HepG2 (cell line): ENCODE results near the gene ZSCAN2. TPM values are rescaled to one million over a fixed set of nuclear protein-coding genes. Genes with fewer than 3 reads are reported as not detected.

Experiments
- ATAC-seq: fragments of 200-7000 bp; cut with Tn5 transposase; 3 replicates; pipeline ENCODE4 v1.9.1; 2020; ENCODE audit warnings: mild to moderate bottlenecking, moderate library complexity
- BruUV-seq: library from RNA; stranded (reverse); fragments of 400-500 nt; replicated peaks from 2 replicates; lab custom pipeline; 2021; lab: Mats Ljungman, UMichigan
- CTCF ChIA-PET: fragments of 300-600 bp; formaldehyde crosslinking; extraction: SDS; loops from one replicate; lab custom pipeline; 2021; ENCODE audit warnings: low total read pairs, inconsistent platforms, low intra/inter-chr PET ratio; lab: Yijun Ruan, JAX
- POLR2A ChIA-PET: fragments of 350-600 bp; sonication (Branson Sonifier 250); formaldehyde crosslinking; loops from one replicate; lab custom pipeline; 2020; ENCODE audit warnings: antibody characterized with exemption, inconsistent platforms; lab: Yijun Ruan, JAX
- DNase-seq: peaks from one replicate; pipeline ENCODE4 v3.0.0-alpha.2; 2015; ENCODE audit warnings: low spot score
- FAIRE-seq: peaks from 3 replicates; lab custom pipeline; 2011; peaks lifted over from hg19 to GRCh38; lab: Jason Lieb, UNC
- H2AFZ ChIP-seq: one replicate; pipeline ENCODE4 v1.6.1; 2011; ENCODE audit warnings: low read length, inconsistent platforms
- H3K27ac ChIP-seq: fragments of 300-600 bp; 3 replicates; pipeline ENCODE4 v1.8.0; 2011; ENCODE audit warnings: mixed run types, mild to moderate bottlenecking, mixed read lengths, low read length, inconsistent platforms; ENCODE audit not compliant: insufficient read depth; ENCODE audit errors: extremely low read length
- H3K27me3 ChIP-seq, 2 experiments: fragments of 200-600 bp in 1 of 2; 2 replicates in 1 of 2; 3 replicates in 1 of 2; pipeline versions ENCODE4 v1.6.0 to v1.8.0; 2011; ENCODE audit warnings: low read length in 2 of 2, mild to moderate bottlenecking in 2 of 2, moderate library complexity in 2 of 2, inconsistent platforms in 1 of 2; ENCODE audit not compliant: insufficient read depth in 2 of 2, control insufficient read depth in 1 of 2
- H3K36me3 ChIP-seq, 2 experiments: fragments of 200-600 bp in 1 of 2; replicated peaks in 1 of 2; 2 replicates in 1 of 2; 3 replicates in 1 of 2; pipeline versions ENCODE4 v1.5.1 to v1.8.0; 2011; ENCODE audit warnings: low read length in 2 of 2, inconsistent platforms in 1 of 2; ENCODE audit not compliant: insufficient read depth in 2 of 2, control insufficient read depth in 1 of 2
- H3K4me1 ChIP-seq: 2 replicates; pipeline ENCODE4 v1.5.1; 2012; ENCODE audit warnings: low read length, inconsistent platforms; ENCODE audit not compliant: insufficient read depth
- H3K4me2 ChIP-seq: 2 replicates; pipeline ENCODE4 v1.6.0; 2011; ENCODE audit warnings: low read depth, low read length, inconsistent platforms
- H3K4me3 ChIP-seq, 3 experiments: fragments of 200-600 bp in 1 of 3; sonication (generic), shearing (Covaris generic) in 1 of 3; replicated peaks in 1 of 3; 2 replicates each; pipeline ENCODE4 v1.5.1; 2011 to 2016; ENCODE audit warnings: low read length in 3 of 3, inconsistent platforms in 2 of 3, low read depth in 2 of 3, mild to moderate bottlenecking in 2 of 3, control low read depth in 1 of 3, mixed read lengths in 1 of 3; ENCODE audit not compliant: insufficient read depth in 1 of 3
- H3K79me2 ChIP-seq: one replicate; pipeline ENCODE4 v1.6.1; 2011; ENCODE audit warnings: low read length, inconsistent platforms; ENCODE audit not compliant: insufficient read depth
- H3K9ac ChIP-seq: 2 replicates; pipeline ENCODE4 v1.6.0; 2011; ENCODE audit warnings: mild to moderate bottlenecking, low read depth, low read length, inconsistent platforms; ENCODE audit not compliant: insufficient read depth
- H3K9me3 ChIP-seq: 2 replicates; pipeline ENCODE4 v1.5.1; 2012; ENCODE audit warnings: mild to moderate bottlenecking, low read length
- H4K20me1 ChIP-seq: 2 replicates; pipeline ENCODE4 v1.6.0; 2011; ENCODE audit warnings: inconsistent platforms, mild to moderate bottlenecking, low read length, moderate library complexity; ENCODE audit not compliant: insufficient read depth
- BHLHE40 ChIP-seq: IDR thresholded peaks from 2 replicates; pipeline ENCODE4 v1.6.1; 2011; ENCODE audit warnings: low read length, improper control_type of control experiment
- CHD4 ChIP-seq: fragments of 200-600 bp; sonication (generic); IDR thresholded peaks from 2 replicates; pipeline ENCODE4 v1.7.0; 2017; ENCODE audit warnings: mild to moderate bottlenecking, low read length, borderline replicate concordance
- GFI1 ChIP-seq: sonication (generic); formaldehyde crosslinking; IDR thresholded peaks from 2 replicates; pipeline ENCODE4 v1.5.0; 2020; ENCODE audit warnings: missing genetic modification reagents, mild to moderate bottlenecking, borderline replicate concordance
- HOXD1 ChIP-seq: sonication (generic); formaldehyde crosslinking; IDR thresholded peaks from 2 replicates; pipeline ENCODE4 v1.5.0; 2020; ENCODE audit warnings: missing genetic modification reagents
- MXD4 ChIP-seq: IDR thresholded peaks from 2 replicates; pipeline ENCODE4 v1.6.1; 2016; ENCODE audit warnings: mild to moderate bottlenecking, missing biosample characterization, missing genetic modification reagents
- PHB2 ChIP-seq: fragments of 450-650 bp; IDR thresholded peaks from 2 replicates; pipeline ENCODE4 v1.6.1; 2018; ENCODE audit not compliant: partially characterized antibody
- ZNF136 ChIP-seq: sonication (generic); formaldehyde crosslinking; IDR thresholded peaks from 2 replicates; pipeline ENCODE4 v1.8.1; 2022; ENCODE audit warnings: low read depth, mild to moderate bottlenecking, moderate library complexity, missing genetic modification reagents
- ZNF282 ChIP-seq: fragments of 450-650 bp; IDR thresholded peaks from 2 replicates; pipeline ENCODE4 v1.6.1; 2018; ENCODE audit not compliant: partially characterized antibody
- ZNF329 ChIP-seq: sonication (generic); formaldehyde crosslinking; IDR thresholded peaks from 2 replicates; pipeline ENCODE4 v1.9.0; 2021; ENCODE audit warnings: low read depth, mild to moderate bottlenecking, missing genetic modification reagents
- WGBS: methylation state at CpG from one replicate; pipeline ENCODE4 v1.1.6; 2017; ENCODE audit warnings: low lambda C conversion rate; 5-methylcytosine and 5-hydroxymethylcytosine counted together
- in situ Hi-C: cut with HindIII; loops from 2 replicates; pipeline ENCODE4 v1.10.0; 2017; ENCODE audit warnings: low pct_unique_long_range_greater_than_20kb; ENCODE audit not compliant: extremely low pct_ligation_motif_present
- intact Hi-C: fragments of 100-400 bp; cut with micrococcal nuclease; formaldehyde crosslinking; loops from one replicate; pipeline ENCODE4 v1.10.0; 2022; ENCODE audit not compliant: unreplicated experiment
- polyA plus RNA-seq, 8 experiments: library from polyadenylated mRNA; depleted of rRNA in 3 of 8; stranded (reverse) in 7 of 8; unstranded in 1 of 8; fragments of >200 nt; fragmentation: Illumina TruSeq in 4 of 8; extraction: Trizol in 4 of 8; gene quantifications; 2 replicates each; pipeline versions ENCODE4 v1.2.1 to v1.2.3, GENCODE V29; 2011 to 2016; ENCODE audit warnings: low read depth in 4 of 8, missing spikeins in 1 of 8, mixed read lengths in 1 of 8; ENCODE audit not compliant: insufficient read depth in 1 of 8
- total RNA-seq, 5 experiments: library from RNA; depleted of rRNA; stranded (reverse); fragments of >200 nt; fragmentation: Illumina TruSeq; extraction: Trizol; gene quantifications; 2 replicates each; pipeline ENCODE4 v1.2.3, GENCODE V29; 2016; ENCODE audit warnings: low read depth in 1 of 5
- TF ChIP-seq, protein P1 (sequence below): sonication (generic); formaldehyde crosslinking; IDR thresholded peaks from 2 replicates; pipeline ENCODE4 v1.4.0; 2020; ENCODE audit warnings: missing genetic modification reagents
- TF ChIP-seq, protein P2 (sequence below): sonication (generic); formaldehyde crosslinking; IDR thresholded peaks from 2 replicates; pipeline ENCODE4 v1.5.0; 2020; ENCODE audit warnings: missing genetic modification reagents
- TF ChIP-seq, protein P3 (sequence below): sonication (generic); formaldehyde crosslinking; IDR thresholded peaks from 2 replicates; pipeline ENCODE4 v1.8.0; 2022; ENCODE audit warnings: missing genetic modification reagents, mild to moderate bottlenecking, borderline replicate concordance
- TF ChIP-seq, protein P4 (sequence below): sonication (generic); formaldehyde crosslinking; IDR thresholded peaks from 2 replicates; pipeline ENCODE4 v1.5.0; 2020; ENCODE audit warnings: mild to moderate bottlenecking, missing genetic modification reagents
- TF ChIP-seq, protein P5 (sequence below): sonication (generic); formaldehyde crosslinking; IDR thresholded peaks from 2 replicates; pipeline ENCODE4 v1.5.0; 2020; ENCODE audit warnings: mild to moderate bottlenecking, missing genetic modification reagents, borderline replicate concordance

Gene ZSCAN2
- total and polyA plus RNA-seq, 2 of the 13 experiments (the other 11 are each of a cell fraction or from before 2014, with no cell fraction given): 11.4 to 21.5 TPM

DNA sequence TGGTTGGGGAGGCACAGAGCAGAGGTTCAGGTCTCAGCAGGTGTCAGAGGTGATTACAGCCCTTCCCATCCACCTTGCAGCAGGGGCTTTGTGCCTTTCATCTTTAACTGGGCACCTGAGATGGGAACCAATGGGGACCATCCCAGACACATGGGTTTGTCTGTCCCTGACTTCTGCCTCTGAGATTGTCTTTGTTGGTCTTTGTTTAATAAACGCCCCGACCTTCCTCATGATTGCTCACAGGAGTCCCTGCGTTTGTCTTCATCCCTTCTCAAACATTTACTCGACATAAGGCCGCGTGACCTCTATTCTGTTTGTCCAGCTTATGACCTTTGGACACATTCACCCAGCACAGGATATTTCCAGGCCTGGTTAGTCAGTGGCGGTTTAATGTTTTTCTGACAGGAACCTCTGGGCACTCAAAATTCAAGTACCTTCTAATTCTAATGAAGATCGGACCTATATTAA, 5.9 kb downstream of the ZSCAN2 start:
- DNase-seq (peak; percentile 99), ATAC-seq (peak; percentile 96), FAIRE-seq (peak; percentile 100)
- in situ Hi-C loops: no loop called here
- Histone ChIP-seq H3K4me1 (peaks cover 84% of the 10 kb centered on the region), H3K27ac (peak overlapping the region; percentile 87), H3K4me2 (peak overlapping the region; percentile 80), H3K9ac (peak overlapping the region; percentile 64), H2AFZ (no peak overlapping the region), H3K79me2 (peaks cover 61% of the 10 kb centered on the region), H3K4me3 (peak overlapping the region in 2 of 3 experiments; percentile 31 to 47; a peak in 3 of 6 replicates), H3K27me3 (no peaks in the 10 kb centered on the region), H3K9me3 (no peaks in the 10 kb centered on the region), H3K36me3 (peaks cover 5 to 16% of the 10 kb centered on the region in 2 experiments), H4K20me1 (no peaks in the 10 kb centered on the region)
- CTCF ChIA-PET: no interaction called here
- POLR2A ChIA-PET: interaction anchor here (1.0 to 7.1 kb wide), 17 partner anchors 10 to 149 kb away, joined by 3 to 94 read pairs (median 6); partner anchors contain the start of genes SEC11A and WDR73
- 0% methylated on average over 8 of the region's 8 CpGs for WGBS
- no TSS peak for BruUV-seq
- intact Hi-C loops: loop anchor here (1.0 kb wide), 1 partner anchor 25 kb away; no protein-coding TSS in a partner anchor
- TF ChIP-seq MXD4 (CRISPR knock-in tag) (peak; percentile 50; the same call in 1 of the 2 replicates), ZNF282 (no peak), ZNF136 (peak; percentile 26; the same call in 1 of the 2 replicates), GFI1 (peak; percentile 96), HOXD1 (CRISPR knock-in tag) (no peak), PHB2 (no peak), ZNF329 (CRISPR knock-in tag) (no peak), CHD4 (no peak; the same call in 1 of the 2 replicates), BHLHE40 (peak; percentile 62)
- TF ChIP-seq, protein P1, sequence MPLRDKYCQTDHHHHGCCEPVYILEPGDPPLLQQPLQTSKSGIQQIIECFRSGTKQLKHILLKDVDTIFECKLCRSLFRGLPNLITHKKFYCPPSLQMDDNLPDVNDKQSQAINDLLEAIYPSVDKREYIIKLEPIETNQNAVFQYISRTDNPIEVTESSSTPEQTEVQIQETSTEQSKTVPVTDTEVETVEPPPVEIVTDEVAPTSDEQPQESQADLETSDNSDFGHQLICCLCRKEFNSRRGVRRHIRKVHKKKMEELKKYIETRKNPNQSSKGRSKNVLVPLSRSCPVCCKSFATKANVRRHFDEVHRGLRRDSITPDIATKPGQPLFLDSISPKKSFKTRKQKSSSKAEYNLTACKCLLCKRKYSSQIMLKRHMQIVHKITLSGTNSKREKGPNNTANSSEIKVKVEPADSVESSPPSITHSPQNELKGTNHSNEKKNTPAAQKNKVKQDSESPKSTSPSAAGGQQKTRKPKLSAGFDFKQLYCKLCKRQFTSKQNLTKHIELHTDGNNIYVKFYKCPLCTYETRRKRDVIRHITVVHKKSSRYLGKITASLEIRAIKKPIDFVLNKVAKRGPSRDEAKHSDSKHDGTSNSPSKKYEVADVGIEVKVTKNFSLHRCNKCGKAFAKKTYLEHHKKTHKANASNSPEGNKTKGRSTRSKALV (CRISPR knock-in tag): no peak
- TF ChIP-seq, protein P2, sequence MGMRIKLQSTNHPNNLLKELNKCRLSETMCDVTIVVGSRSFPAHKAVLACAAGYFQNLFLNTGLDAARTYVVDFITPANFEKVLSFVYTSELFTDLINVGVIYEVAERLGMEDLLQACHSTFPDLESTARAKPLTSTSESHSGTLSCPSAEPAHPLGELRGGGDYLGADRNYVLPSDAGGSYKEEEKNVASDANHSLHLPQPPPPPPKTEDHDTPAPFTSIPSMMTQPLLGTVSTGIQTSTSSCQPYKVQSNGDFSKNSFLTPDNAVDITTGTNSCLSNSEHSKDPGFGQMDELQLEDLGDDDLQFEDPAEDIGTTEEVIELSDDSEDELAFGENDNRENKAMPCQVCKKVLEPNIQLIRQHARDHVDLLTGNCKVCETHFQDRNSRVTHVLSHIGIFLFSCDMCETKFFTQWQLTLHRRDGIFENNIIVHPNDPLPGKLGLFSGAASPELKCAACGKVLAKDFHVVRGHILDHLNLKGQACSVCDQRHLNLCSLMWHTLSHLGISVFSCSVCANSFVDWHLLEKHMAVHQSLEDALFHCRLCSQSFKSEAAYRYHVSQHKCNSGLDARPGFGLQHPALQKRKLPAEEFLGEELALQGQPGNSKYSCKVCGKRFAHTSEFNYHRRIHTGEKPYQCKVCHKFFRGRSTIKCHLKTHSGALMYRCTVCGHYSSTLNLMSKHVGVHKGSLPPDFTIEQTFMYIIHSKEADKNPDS (CRISPR knock-in tag): peak; percentile 32; the same call in 1 of the 2 replicates
- TF ChIP-seq, protein P3, sequence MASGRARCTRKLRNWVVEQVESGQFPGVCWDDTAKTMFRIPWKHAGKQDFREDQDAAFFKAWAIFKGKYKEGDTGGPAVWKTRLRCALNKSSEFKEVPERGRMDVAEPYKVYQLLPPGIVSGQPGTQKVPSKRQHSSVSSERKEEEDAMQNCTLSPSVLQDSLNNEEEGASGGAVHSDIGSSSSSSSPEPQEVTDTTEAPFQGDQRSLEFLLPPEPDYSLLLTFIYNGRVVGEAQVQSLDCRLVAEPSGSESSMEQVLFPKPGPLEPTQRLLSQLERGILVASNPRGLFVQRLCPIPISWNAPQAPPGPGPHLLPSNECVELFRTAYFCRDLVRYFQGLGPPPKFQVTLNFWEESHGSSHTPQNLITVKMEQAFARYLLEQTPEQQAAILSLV: no peak; the same call in 1 of the 2 replicates
- TF ChIP-seq, protein P4, sequence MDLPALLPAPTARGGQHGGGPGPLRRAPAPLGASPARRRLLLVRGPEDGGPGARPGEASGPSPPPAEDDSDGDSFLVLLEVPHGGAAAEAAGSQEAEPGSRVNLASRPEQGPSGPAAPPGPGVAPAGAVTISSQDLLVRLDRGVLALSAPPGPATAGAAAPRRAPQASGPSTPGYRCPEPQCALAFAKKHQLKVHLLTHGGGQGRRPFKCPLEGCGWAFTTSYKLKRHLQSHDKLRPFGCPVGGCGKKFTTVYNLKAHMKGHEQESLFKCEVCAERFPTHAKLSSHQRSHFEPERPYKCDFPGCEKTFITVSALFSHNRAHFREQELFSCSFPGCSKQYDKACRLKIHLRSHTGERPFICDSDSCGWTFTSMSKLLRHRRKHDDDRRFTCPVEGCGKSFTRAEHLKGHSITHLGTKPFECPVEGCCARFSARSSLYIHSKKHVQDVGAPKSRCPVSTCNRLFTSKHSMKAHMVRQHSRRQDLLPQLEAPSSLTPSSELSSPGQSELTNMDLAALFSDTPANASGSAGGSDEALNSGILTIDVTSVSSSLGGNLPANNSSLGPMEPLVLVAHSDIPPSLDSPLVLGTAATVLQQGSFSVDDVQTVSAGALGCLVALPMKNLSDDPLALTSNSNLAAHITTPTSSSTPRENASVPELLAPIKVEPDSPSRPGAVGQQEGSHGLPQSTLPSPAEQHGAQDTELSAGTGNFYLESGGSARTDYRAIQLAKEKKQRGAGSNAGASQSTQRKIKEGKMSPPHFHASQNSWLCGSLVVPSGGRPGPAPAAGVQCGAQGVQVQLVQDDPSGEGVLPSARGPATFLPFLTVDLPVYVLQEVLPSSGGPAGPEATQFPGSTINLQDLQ (CRISPR knock-in tag): no peak
- TF ChIP-seq, protein P5, sequence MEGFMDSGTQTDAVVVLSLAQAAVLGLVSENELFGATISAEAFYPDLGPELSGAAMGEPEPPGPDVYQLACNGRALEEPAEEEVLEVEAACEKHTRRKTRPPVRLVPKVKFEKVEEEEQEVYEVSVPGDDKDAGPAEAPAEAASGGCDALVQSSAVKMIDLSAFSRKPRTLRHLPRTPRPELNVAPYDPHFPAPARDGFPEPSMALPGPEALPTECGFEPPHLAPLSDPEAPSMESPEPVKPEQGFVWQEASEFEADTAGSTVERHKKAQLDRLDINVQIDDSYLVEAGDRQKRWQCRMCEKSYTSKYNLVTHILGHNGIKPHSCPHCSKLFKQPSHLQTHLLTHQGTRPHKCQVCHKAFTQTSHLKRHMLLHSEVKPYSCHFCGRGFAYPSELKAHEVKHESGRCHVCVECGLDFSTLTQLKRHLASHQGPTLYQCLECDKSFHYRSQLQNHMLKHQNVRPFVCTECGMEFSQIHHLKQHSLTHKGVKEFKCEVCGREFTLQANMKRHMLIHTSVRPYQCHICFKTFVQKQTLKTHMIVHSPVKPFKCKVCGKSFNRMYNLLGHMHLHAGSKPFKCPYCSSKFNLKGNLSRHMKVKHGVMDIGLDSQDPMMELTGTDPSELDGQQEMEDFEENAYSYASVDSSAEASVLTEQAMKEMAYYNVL (CRISPR knock-in tag): no peak; the same call in 1 of the 2 replicates
